SK-N-SH treated with all-trans-retinoic acid at 6 μM for 48 hours (cell line): ENCODE results near the gene FOXF1.

Experiments used
- PPARA ChIP-seq: fragments of 250-450 bp; sonication (Bioruptor Pico); IDR thresholded peaks from 2 replicates; pipeline ENCODE4 v1.5.0; 2020; ENCODE audit warnings: mild to moderate bottlenecking, borderline replicate concordance
- RARB ChIP-seq: fragments of 250-450 bp; sonication (Bioruptor Pico); IDR thresholded peaks from 2 replicates; pipeline ENCODE4 v1.8.0; 2021; ENCODE audit warnings: mild to moderate bottlenecking, moderate library complexity
- SNAI2 ChIP-seq: fragments of 250-450 bp; sonication (Bioruptor Pico); IDR thresholded peaks from 2 replicates; pipeline ENCODE4 v1.5.0; 2020; ENCODE audit warnings: mild to moderate bottlenecking, moderate library complexity
- TCF4 ChIP-seq: fragments of 250-450 bp; sonication (Bioruptor Pico); IDR thresholded peaks from 2 replicates; pipeline ENCODE4 v1.8.0; 2021; ENCODE audit warnings: mild to moderate bottlenecking, moderate library complexity, borderline replicate concordance
- TOX ChIP-seq: fragments of 250-450 bp; sonication (Bioruptor Pico); IDR thresholded peaks from 2 replicates; pipeline ENCODE4 v1.8.0; 2021; ENCODE audit warnings: mild to moderate bottlenecking, moderate library complexity, borderline replicate concordance
- ZFP3 ChIP-seq: fragments of 250-450 bp; sonication (Bioruptor Pico); IDR thresholded peaks from 2 replicates; pipeline ENCODE4 v1.5.0; 2020; ENCODE audit warnings: mild to moderate bottlenecking, moderate library complexity
- ZFP30 ChIP-seq: fragments of 450-650 bp; formaldehyde crosslinking; IDR thresholded peaks from 2 replicates; pipeline ENCODE4 v1.5.0; 2022; ENCODE audit warnings: mild to moderate bottlenecking, moderate library complexity
- TF ChIP-seq, protein P1 (sequence below): fragments of 250-450 bp; sonication (Bioruptor Pico); IDR thresholded peaks from 2 replicates; pipeline ENCODE4 v1.8.0; 2020; ENCODE audit warnings: mild to moderate bottlenecking, moderate library complexity, borderline replicate concordance
- TF ChIP-seq, protein P2 (sequence below): fragments of 250-450 bp; sonication (Bioruptor Pico); IDR thresholded peaks from 2 replicates; pipeline ENCODE4 v1.5.0; 2020; ENCODE audit warnings: mild to moderate bottlenecking, moderate library complexity
- TF ChIP-seq, protein P3 (sequence below): fragments of 250-450 bp; sonication (Bioruptor Pico); IDR thresholded peaks from 2 replicates; pipeline ENCODE4 v1.5.1; 2021; ENCODE audit warnings: mild to moderate bottlenecking, moderate library complexity
- TF ChIP-seq, protein P4 (sequence below): fragments of 250-450 bp; sonication (Bioruptor Pico); IDR thresholded peaks from 2 replicates; pipeline ENCODE4 v1.5.1; 2020; ENCODE audit warnings: low read depth, mild to moderate bottlenecking, moderate library complexity

DNA sequence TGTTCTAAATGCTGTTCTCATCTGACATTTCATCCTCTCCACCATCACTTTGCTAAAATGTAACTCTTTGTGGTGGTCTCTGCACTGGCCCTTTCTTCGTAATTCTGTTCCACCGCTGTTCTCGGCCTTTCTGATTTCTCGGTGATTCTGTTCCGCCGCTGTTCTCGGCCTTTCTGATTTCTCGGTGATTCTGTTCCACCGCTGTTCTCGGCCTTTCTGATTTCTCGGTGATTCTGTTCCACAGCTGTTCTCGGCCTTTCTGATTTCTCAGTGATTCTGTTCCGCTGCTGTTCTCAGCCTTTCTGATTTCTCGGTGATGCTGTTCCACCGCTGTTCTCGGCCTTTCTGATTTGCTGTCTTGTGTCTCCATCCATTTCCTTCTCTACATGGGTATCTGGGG lies 12.3 kb downstream of the FOXF1 start:
- TF ChIP-seq, protein P1, sequence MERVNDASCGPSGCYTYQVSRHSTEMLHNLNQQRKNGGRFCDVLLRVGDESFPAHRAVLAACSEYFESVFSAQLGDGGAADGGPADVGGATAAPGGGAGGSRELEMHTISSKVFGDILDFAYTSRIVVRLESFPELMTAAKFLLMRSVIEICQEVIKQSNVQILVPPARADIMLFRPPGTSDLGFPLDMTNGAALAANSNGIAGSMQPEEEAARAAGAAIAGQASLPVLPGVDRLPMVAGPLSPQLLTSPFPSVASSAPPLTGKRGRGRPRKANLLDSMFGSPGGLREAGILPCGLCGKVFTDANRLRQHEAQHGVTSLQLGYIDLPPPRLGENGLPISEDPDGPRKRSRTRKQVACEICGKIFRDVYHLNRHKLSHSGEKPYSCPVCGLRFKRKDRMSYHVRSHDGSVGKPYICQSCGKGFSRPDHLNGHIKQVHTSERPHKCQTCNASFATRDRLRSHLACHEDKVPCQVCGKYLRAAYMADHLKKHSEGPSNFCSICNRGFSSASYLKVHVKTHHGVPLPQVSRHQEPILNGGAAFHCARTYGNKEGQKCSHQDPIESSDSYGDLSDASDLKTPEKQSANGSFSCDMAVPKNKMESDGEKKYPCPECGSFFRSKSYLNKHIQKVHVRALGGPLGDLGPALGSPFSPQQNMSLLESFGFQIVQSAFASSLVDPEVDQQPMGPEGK (CRISPR knock-in tag): no peak
- no peak for TF ChIP-seq SNAI2
- TF ChIP-seq ZFP30 (CRISPR knock-in tag): no peak
- no peak for TF ChIP-seq TOX (CRISPR knock-in tag)
- TF ChIP-seq, protein P2, sequence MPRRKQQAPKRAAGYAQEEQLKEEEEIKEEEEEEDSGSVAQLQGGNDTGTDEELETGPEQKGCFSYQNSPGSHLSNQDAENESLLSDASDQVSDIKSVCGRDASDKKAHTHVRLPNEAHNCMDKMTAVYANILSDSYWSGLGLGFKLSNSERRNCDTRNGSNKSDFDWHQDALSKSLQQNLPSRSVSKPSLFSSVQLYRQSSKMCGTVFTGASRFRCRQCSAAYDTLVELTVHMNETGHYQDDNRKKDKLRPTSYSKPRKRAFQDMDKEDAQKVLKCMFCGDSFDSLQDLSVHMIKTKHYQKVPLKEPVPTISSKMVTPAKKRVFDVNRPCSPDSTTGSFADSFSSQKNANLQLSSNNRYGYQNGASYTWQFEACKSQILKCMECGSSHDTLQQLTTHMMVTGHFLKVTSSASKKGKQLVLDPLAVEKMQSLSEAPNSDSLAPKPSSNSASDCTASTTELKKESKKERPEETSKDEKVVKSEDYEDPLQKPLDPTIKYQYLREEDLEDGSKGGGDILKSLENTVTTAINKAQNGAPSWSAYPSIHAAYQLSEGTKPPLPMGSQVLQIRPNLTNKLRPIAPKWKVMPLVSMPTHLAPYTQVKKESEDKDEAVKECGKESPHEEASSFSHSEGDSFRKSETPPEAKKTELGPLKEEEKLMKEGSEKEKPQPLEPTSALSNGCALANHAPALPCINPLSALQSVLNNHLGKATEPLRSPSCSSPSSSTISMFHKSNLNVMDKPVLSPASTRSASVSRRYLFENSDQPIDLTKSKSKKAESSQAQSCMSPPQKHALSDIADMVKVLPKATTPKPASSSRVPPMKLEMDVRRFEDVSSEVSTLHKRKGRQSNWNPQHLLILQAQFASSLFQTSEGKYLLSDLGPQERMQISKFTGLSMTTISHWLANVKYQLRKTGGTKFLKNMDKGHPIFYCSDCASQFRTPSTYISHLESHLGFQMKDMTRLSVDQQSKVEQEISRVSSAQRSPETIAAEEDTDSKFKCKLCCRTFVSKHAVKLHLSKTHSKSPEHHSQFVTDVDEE (CRISPR knock-in tag): no peak
- no peak for TF ChIP-seq PPARA
- TF ChIP-seq, protein P3, sequence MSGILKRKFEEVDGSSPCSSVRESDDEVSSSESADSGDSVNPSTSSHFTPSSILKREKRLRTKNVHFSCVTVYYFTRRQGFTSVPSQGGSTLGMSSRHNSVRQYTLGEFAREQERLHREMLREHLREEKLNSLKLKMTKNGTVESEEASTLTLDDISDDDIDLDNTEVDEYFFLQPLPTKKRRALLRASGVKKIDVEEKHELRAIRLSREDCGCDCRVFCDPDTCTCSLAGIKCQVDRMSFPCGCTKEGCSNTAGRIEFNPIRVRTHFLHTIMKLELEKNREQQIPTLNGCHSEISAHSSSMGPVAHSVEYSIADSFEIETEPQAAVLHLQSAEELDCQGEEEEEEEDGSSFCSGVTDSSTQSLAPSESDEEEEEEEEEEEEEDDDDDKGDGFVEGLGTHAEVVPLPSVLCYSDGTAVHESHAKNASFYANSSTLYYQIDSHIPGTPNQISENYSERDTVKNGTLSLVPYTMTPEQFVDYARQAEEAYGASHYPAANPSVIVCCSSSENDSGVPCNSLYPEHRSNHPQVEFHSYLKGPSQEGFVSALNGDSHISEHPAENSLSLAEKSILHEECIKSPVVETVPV (CRISPR knock-in tag): no peak
- TF ChIP-seq, protein P4, sequence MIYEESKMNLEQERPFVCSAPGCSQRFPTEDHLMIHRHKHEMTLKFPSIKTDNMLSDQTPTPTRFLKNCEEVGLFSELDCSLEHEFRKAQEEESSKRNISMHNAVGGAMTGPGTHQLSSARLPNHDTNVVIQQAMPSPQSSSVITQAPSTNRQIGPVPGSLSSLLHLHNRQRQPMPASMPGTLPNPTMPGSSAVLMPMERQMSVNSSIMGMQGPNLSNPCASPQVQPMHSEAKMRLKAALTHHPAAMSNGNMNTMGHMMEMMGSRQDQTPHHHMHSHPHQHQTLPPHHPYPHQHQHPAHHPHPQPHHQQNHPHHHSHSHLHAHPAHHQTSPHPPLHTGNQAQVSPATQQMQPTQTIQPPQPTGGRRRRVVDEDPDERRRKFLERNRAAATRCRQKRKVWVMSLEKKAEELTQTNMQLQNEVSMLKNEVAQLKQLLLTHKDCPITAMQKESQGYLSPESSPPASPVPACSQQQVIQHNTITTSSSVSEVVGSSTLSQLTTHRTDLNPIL (CRISPR knock-in tag): no peak
- TF ChIP-seq RARB (CRISPR knock-in tag): no peak
- TF ChIP-seq ZFP3: no peak
- no peak for TF ChIP-seq TCF4 (CRISPR knock-in tag)
